ENCODE results near the gene FEN1.

DNA sequence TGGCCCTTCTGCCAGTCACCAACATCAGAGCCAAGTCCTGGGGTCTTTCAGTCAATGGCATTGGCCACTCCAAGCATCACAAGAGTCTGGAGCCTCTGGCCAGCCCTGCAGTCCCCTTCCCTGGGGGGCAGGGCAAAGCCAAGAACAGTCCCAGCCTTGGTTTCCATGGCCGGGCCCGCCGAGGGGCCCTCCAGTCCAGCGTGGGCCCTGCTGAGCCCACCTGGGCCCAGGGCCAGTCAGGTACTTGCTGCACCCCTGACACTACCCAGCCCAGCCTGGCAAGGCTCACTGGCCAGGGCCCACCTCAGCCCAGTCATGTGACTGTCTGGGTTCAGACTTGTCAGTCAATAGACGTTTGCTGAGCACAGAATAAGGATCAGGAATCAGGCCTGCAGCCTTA is 11.1 kb upstream of the FEN1 start:
- TF ChIP-seq, protein P1, sequence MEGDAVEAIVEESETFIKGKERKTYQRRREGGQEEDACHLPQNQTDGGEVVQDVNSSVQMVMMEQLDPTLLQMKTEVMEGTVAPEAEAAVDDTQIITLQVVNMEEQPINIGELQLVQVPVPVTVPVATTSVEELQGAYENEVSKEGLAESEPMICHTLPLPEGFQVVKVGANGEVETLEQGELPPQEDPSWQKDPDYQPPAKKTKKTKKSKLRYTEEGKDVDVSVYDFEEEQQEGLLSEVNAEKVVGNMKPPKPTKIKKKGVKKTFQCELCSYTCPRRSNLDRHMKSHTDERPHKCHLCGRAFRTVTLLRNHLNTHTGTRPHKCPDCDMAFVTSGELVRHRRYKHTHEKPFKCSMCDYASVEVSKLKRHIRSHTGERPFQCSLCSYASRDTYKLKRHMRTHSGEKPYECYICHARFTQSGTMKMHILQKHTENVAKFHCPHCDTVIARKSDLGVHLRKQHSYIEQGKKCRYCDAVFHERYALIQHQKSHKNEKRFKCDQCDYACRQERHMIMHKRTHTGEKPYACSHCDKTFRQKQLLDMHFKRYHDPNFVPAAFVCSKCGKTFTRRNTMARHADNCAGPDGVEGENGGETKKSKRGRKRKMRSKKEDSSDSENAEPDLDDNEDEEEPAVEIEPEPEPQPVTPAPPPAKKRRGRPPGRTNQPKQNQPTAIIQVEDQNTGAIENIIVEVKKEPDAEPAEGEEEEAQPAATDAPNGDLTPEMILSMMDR (IDR thresholded peaks at IDR 0.05), result no peak
- TF ChIP-seq POLR2A (IDR thresholded peaks at IDR 0.05), result no peak
- TF ChIP-seq POLR2AphosphoS5 (IDR thresholded peaks at IDR 0.05), result no peak
- TF ChIP-seq EP300 (IDR thresholded peaks at IDR 0.05), result no peak

Data from gastroesophageal sphincter (tissue), 3 donors.